GM12892 (cell line): ENCODE measurements around the gene ATP2B3.

ENCODE experiments used
- POLR2A ChIP-seq: IDR thresholded peaks from 2 replicates; pipeline ENCODE4 v1.6.1; 2011; ENCODE audit warnings: low read depth, low read length, control low read depth
- POLR2AphosphoS5 ChIP-seq: IDR thresholded peaks from 2 replicates; pipeline ENCODE4 v1.6.1; 2011; ENCODE audit warnings: low read depth, low read length, control low read depth
- TAF1 ChIP-seq: IDR thresholded peaks from 2 replicates; pipeline ENCODE4 v1.6.1; 2011; ENCODE audit warnings: low read depth, mild to moderate bottlenecking, control low read depth, low read length, borderline replicate concordance

GRCh38 chrX:153580700-153581386, 63.4 kb downstream of the ATP2B3 start:
- TF ChIP-seq POLR2AphosphoS5 = no peak
- TF ChIP-seq POLR2A = no peak
- no peak for TF ChIP-seq TAF1
